GM19240 (cell line): ENCODE results near the gene ACSL1.

Experiments
- DNase-seq: peaks from one replicate; pipeline ENCODE4 v3.0.0; 2011; ENCODE audit warnings: low spot score; ENCODE audit not compliant: insufficient read length

ACSL1 gene

GRCh38 chr4:184728858-184729257 is 96.9 kb downstream of the ACSL1 start:
- no peak for DNase-seq

- DNase-seq = no peak
These were observed 98.3 kb downstream of the ACSL1 start for GRCh38 chr4:184727430-184727829.

- no peak for DNase-seq
These were observed 103.0 kb downstream of the ACSL1 start for GRCh38 chr4:184722798-184723197.

GRCh38 chr4:184721254-184721653 is 104.5 kb downstream of the ACSL1 start:
- no peak for DNase-seq

- DNase-seq = no peak
These were observed 106.4 kb downstream of the ACSL1 start for GRCh38 chr4:184719407-184719806.

- no peak for DNase-seq
These were observed 110.2 kb downstream of the ACSL1 start for GRCh38 chr4:184715526-184715925.

GRCh38 chr4:184713887-184714286 is 111.9 kb downstream of the ACSL1 start:
- no peak for DNase-seq

GRCh38 chr4:184712322-184712721 is 113.4 kb downstream of the ACSL1 start:
- no peak for DNase-seq

- no peak for DNase-seq
These were observed 119.3 kb downstream of the ACSL1 start for GRCh38 chr4:184706453-184706852.

- DNase-seq = no peak
These were observed 120.1 kb downstream of the ACSL1 start for GRCh38 chr4:184705692-184706091.
